Measurements from ENCODE around the gene IKZF1.

DNA sequence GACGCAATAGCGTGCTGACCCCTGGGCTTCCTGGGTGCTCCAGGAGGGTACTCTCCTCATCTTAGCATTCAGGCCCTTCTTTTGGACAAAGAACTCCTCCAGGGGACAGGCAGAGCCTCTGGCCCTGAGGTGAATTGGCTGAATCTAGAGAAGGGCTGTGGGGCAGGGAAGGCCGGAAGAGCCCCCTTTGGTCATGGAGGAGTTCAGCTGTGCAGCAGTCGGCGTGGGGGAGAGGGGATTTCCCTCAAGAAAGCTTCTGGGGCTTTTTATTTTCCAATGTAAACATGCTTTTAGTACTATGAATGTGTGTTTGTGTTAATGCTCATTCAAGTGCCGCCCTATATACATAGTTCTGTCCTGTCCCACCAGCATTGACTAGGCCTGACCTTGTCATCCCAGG is 106.8 kb downstream of the IKZF1 start:
- TF ChIP-seq, protein P1, sequence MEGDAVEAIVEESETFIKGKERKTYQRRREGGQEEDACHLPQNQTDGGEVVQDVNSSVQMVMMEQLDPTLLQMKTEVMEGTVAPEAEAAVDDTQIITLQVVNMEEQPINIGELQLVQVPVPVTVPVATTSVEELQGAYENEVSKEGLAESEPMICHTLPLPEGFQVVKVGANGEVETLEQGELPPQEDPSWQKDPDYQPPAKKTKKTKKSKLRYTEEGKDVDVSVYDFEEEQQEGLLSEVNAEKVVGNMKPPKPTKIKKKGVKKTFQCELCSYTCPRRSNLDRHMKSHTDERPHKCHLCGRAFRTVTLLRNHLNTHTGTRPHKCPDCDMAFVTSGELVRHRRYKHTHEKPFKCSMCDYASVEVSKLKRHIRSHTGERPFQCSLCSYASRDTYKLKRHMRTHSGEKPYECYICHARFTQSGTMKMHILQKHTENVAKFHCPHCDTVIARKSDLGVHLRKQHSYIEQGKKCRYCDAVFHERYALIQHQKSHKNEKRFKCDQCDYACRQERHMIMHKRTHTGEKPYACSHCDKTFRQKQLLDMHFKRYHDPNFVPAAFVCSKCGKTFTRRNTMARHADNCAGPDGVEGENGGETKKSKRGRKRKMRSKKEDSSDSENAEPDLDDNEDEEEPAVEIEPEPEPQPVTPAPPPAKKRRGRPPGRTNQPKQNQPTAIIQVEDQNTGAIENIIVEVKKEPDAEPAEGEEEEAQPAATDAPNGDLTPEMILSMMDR (IDR thresholded peaks at IDR 0.05; ENCODE audit: borderline replicate concordance, extremely low read depth, low read length, poor library complexity, severe bottlenecking), result no peak
- no peak for TF ChIP-seq EZH2 (IDR thresholded peaks at IDR 0.05; ENCODE audit: borderline replicate concordance, low read depth, low read length, severe bottlenecking)

All from DND-41 (cell line).